Natural killer cell treated with Interleukin-12 subunit alpha and Interleukin-12 subunit beta and Interleukin-15 and Interleukin-18, amount 100 ng/mL, for 72 hours (primary cell): Measurements from ENCODE around the gene ADAMTS3. TPM values are rescaled to one million over a fixed set of nuclear protein-coding genes. Genes with fewer than 3 reads are reported as not detected.
A peak's percentile ranks its signal among the peaks of the same experiment; 100 is the strongest.

ENCODE experiments used
- ATAC-seq, 2 donors: fragments of 150-1000 bp; cut with Tn5 transposase in 1 of 2; sonication (Bioruptor Pico), chemical (Tn5 transposase) in 1 of 2; 2 replicates each; pipeline ENCODE4 v1.10.0; 2021
- DNase-seq: peaks from one replicate; pipeline ENCODE4 v3.0.0; 2022; ENCODE audit warnings: low spot score
- H3K27ac Mint-ChIP-seq, 2 donors: 1 replicate in 1 of 2; 2 replicates in 1 of 2; pipeline ENCODE4 v1.8.0; 2022; ENCODE audit warnings: mixed read lengths in 2 of 2, mild to moderate bottlenecking in 1 of 2, moderate library complexity in 1 of 2
- H3K27me3 Mint-ChIP-seq, 2 donors: 1 replicate in 1 of 2; 2 replicates in 1 of 2; pipeline ENCODE4 v1.8.0; 2022; ENCODE audit warnings: mixed read lengths in 2 of 2
- H3K36me3 Mint-ChIP-seq: one replicate; pipeline ENCODE4 v1.8.0; 2022; ENCODE audit warnings: mixed read lengths
- H3K4me1 Mint-ChIP-seq, 2 donors: 1 replicate in 1 of 2; 2 replicates in 1 of 2; pipeline ENCODE4 v1.8.0; 2022; ENCODE audit warnings: low read depth in 2 of 2, mixed read lengths in 2 of 2, mild to moderate bottlenecking in 1 of 2
- H3K4me3 Mint-ChIP-seq: one replicate; pipeline ENCODE4 v1.8.0; 2022; ENCODE audit warnings: mixed read lengths
- H3K9me3 Mint-ChIP-seq: 2 replicates; pipeline ENCODE4 v1.8.0; 2022; ENCODE audit warnings: mixed read lengths
- total RNA-seq, 2 donors: library from RNA; stranded (reverse); gene quantifications; one replicate each; pipeline ENCODE4 v1.2.3, GENCODE V29; 2022

Gene ADAMTS3
- total RNA-seq, 2 donors from 2014 or later = not detected

DNA sequence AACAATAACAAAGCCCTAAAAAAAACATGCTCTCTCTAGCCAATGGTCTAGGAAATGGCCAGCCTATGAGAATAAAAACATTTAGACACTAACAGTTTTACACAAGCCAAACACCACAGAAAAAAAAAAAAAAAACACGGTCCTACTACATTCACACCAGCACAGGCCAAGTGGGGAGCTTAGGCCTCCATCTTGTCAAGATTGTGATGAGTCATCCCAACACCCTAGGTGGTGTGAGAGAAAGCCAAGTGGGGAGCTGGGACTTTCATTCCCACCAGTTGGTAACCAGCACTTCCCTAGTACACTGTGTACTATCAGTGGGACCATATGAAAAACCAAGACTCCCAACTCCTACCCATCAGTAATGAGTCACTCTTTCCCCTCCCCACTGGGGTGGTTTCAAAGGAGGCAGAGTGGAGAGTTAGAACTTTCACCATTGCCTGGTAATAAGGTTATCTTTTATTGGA lies 95.6 kb downstream of the ADAMTS3 start:
- no peak for DNase-seq
- Mint-ChIP-seq H3K4me1 (no peaks in the 10 kb centered on the region), H3K36me3 (no peaks in the 10 kb centered on the region), H3K9me3 (peaks cover 10% of the 10 kb centered on the region), H3K4me3 (no peak overlapping the region), H3K27me3 (no peaks in the 10 kb centered on the region), H3K27ac (no peak overlapping the region)
- no peak for ATAC-seq

DNA sequence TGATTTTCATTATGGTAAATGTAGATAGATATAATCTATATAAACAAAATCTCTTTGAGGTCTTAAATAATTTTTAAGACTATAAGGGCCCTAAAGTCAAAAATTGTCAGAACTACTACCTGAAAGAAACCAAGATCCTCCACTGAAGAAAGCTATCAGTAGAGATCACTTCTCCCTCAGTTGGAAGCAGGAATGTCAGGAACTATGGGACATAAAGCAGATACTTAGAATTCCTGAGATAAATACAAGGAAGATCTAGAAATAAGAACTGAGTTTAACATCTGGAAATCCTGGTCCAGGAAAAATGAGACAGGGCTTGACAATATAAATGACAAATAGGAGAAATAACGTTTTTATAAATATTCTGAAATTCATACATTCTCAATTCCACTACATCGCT lies 97.2 kb downstream of the ADAMTS3 start:
- no peaks in the 10 kb centered on the region for H3K4me1 Mint-ChIP-seq
- H3K9me3 Mint-ChIP-seq = peaks cover 5% of the 10 kb centered on the region
- H3K4me3 Mint-ChIP-seq = no peak overlapping the region
- ATAC-seq (no peak), DNase-seq (no peak)
- no peak overlapping the region for H3K27ac Mint-ChIP-seq
- no peaks in the 10 kb centered on the region for H3K36me3 Mint-ChIP-seq
- H3K27me3 Mint-ChIP-seq = no peaks in the 10 kb centered on the region

DNA sequence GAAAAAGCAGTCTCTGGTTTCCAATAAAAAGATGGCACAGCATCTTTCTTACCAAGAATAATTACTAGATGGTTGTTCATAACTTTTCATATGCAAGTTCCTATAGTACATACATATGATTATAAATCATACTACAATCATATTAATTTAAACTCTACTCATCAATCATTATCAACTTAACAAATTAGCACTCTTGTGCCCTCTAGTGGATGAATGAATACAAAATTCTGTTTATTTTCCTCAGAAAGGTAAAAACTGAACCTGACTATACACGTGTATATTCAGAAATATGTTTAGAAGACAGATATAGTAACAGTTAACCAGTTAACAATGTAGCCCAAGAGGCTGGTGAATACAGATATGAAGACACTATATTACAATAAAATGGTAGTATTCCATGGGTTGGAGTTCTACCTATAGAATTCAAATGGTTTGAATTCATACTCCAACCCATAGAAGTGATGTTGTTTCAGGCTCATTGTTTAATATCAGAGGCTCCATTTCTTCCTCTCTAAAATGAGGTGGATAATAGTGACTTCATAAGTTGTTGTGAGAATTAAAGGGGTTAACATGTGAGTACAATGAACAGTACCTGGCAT lies 100.0 kb downstream of the ADAMTS3 start:
- no peaks in the 10 kb centered on the region for H3K4me1 Mint-ChIP-seq
- H3K27me3 Mint-ChIP-seq = no peaks in the 10 kb centered on the region
- no peaks in the 10 kb centered on the region for H3K36me3 Mint-ChIP-seq
- peaks cover 1% of the 10 kb centered on the region for H3K9me3 Mint-ChIP-seq
- H3K4me3 Mint-ChIP-seq = no peak overlapping the region
- DNase-seq = no peak
- H3K27ac Mint-ChIP-seq = no peak overlapping the region
- no peak for ATAC-seq

DNA sequence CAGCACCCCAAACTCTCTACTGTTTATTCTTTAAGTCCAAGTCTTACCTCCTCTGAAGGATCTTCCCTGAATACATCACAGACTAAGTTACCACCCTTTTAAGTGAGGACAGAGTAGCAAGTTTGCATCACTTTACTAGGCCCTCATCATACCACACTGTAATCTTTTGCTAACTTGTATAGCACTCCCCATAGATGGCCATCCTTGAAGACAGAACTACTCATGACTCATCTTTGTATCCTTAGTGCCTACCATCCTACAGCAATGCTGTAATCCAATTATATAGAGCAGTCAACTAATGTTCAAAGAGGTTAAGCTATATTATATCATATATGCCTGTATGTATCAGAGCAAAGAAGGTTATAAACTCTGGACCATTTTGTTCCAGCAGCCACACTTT lies 101.4 kb downstream of the ADAMTS3 start:
- DNase-seq = no peak
- Mint-ChIP-seq H3K27me3 (no peaks in the 10 kb centered on the region), H3K27ac (no peak overlapping the region), H3K4me1 (no peaks in the 10 kb centered on the region), H3K36me3 (no peaks in the 10 kb centered on the region), H3K4me3 (no peak overlapping the region), H3K9me3 (no peaks in the 10 kb centered on the region)
- ATAC-seq = peak in 1 of 2 donors; percentile 36

DNA sequence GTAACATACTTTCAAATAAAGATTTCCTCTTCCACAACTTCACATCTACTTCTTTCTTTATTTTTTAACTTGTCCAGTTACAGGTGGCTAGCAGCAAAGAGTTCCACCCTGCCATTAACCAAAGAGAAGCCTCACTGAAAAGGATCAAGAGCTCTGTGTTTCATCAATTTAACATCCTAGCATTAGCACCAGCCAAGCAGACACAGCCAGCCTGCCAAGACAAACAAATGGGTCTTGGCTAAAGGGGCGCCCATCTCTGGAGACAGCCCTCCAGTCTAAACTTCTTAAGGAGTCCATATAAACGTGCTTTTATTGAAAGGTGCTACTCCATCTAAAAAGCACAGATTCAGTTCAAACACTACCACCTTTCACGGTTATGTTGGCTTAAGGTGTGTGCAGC lies 105.3 kb downstream of the ADAMTS3 start:
- Mint-ChIP-seq H3K4me1 (no peaks in the 10 kb centered on the region), H3K4me3 (no peak overlapping the region), H3K27ac (no peak overlapping the region), H3K9me3 (no peaks in the 10 kb centered on the region), H3K36me3 (no peaks in the 10 kb centered on the region), H3K27me3 (no peaks in the 10 kb centered on the region)
- ATAC-seq (no peak), DNase-seq (no peak)

DNA sequence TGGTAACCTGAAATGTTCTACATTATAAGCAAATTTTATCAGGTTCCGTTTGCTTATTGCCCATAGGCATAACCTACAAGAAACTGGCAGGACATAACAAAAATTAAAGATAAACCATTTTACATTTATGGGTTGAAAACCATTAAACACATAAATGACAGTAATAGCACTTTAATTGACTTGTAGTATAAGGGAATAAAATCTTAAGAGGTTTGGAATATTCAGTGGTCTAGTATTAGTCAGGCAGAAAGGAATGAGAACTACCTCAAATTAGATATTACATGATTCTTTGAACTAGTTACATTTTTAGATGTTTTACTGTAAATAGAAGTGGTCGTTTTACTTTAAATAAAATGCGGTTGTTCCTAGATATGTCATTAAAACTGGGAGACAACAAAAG lies 111.9 kb downstream of the ADAMTS3 start:
- no peak for DNase-seq
- H3K9me3 Mint-ChIP-seq = no peaks in the 10 kb centered on the region
- no peak overlapping the region for H3K4me3 Mint-ChIP-seq
- no peaks in the 10 kb centered on the region for H3K4me1 Mint-ChIP-seq
- H3K27me3 Mint-ChIP-seq = no peaks in the 10 kb centered on the region
- no peaks in the 10 kb centered on the region for H3K36me3 Mint-ChIP-seq
- ATAC-seq = no peak
- no peak overlapping the region for H3K27ac Mint-ChIP-seq

DNA sequence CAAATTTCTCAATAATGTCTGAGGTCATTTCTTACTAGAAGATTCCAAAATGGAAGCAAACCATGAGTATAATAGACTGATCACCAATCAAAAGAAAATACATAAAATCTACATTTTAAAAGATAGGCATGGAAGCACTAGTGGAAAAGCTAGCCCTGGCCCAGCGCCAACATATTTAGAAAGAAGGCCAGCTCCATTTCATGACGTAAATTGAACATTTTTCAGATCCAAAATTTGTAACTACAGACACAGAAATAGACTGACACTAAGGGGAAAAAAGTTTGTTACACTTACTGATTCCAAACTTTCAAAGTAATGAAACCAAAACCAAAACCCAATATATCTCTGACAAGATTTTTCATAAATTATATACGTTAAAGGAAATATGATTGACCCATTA lies 117.7 kb downstream of the ADAMTS3 start:
- no peaks in the 10 kb centered on the region for H3K36me3 Mint-ChIP-seq
- H3K4me3 Mint-ChIP-seq = no peak overlapping the region
- H3K4me1 Mint-ChIP-seq = no peaks in the 10 kb centered on the region
- no peaks in the 10 kb centered on the region for H3K27me3 Mint-ChIP-seq
- DNase-seq = no peak
- no peak for ATAC-seq
- H3K27ac Mint-ChIP-seq = no peak overlapping the region
- no peaks in the 10 kb centered on the region for H3K9me3 Mint-ChIP-seq

DNA sequence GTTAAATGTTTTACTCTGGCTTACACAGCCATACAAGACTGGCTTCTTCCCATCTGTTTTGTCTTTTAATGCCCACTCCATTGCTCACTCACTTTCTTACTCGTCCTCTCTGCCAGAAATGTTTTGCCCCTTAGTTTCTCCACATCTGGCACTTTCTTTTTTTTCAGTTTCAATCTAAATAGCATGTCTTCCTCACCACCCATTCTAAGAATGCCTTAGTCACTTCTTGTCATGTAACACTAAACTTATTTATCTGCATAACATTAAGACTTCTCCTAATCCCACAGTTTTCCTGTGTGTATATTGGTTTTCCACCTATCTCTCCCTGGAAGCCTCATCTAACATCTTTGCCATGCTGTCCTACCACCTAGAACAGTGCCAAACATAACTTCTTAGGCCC lies 119.3 kb downstream of the ADAMTS3 start:
- no peak overlapping the region for H3K4me3 Mint-ChIP-seq
- no peaks in the 10 kb centered on the region for H3K4me1 Mint-ChIP-seq
- peaks cover 2% of the 10 kb centered on the region for H3K9me3 Mint-ChIP-seq
- no peak for ATAC-seq
- DNase-seq = no peak
- H3K27me3 Mint-ChIP-seq = no peaks in the 10 kb centered on the region
- H3K27ac Mint-ChIP-seq = no peak overlapping the region
- H3K36me3 Mint-ChIP-seq = no peaks in the 10 kb centered on the region

DNA sequence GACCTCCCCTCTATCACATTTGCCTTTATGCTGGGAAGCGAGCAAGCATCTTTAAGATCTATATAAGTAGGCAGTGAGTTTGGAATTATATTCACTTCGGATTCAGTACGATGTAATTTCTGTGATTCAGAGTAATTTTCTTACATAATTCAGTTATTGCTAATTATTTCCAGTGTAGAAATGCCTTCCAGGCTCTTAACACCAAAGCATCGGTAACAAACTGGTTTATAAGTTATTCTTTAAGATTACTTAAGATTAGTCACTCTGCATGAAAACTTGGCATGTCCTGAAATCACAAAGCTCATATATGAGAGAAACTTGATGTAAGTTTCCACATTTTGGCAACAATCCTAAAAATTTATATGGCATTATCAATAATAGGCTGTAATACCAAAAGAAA lies 120.8 kb downstream of the ADAMTS3 start:
- H3K4me1 Mint-ChIP-seq = no peaks in the 10 kb centered on the region
- H3K4me3 Mint-ChIP-seq = no peak overlapping the region
- DNase-seq = no peak
- no peak for ATAC-seq
- H3K9me3 Mint-ChIP-seq = peaks cover 2% of the 10 kb centered on the region
- H3K27ac Mint-ChIP-seq = no peak overlapping the region
- H3K27me3 Mint-ChIP-seq = no peaks in the 10 kb centered on the region
- H3K36me3 Mint-ChIP-seq = no peaks in the 10 kb centered on the region

DNA sequence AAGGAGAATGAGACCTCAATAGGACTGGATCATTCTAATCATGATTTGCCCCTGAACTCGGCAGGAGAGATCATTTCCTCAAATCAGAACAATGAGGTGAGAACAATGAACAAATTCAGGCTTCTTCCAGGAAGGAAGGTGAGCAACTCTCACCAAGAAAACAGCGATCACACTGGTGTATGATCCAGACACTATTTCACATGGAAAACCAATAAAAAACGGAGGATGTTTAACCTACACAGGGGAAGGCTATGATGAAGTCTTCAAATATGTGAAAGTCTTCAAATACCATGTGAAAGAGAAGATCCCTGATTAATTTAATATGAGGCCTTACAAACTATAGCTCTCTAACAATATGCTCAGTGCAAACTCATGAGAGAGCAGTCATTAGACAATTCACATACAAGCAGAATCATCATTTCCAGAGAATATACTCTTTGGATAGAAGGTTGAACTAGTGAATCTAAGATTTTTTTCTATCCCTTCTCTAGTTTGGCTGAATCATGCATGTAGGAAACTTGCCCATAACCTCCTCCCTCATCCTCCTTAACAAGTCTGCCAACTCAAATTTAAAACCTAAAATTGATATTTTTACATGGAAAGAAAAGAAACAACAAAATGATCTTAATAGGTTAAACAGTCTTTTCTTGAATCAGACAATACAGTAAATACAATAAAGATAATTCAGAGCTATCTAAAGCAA lies 122.5 kb downstream of the ADAMTS3 start:
- Mint-ChIP-seq H3K4me1 (no peaks in the 10 kb centered on the region), H3K36me3 (no peaks in the 10 kb centered on the region), H3K9me3 (peaks cover 4% of the 10 kb centered on the region), H3K27ac (no peak overlapping the region), H3K27me3 (no peaks in the 10 kb centered on the region), H3K4me3 (no peak overlapping the region)
- ATAC-seq (no peak), DNase-seq (no peak)

DNA sequence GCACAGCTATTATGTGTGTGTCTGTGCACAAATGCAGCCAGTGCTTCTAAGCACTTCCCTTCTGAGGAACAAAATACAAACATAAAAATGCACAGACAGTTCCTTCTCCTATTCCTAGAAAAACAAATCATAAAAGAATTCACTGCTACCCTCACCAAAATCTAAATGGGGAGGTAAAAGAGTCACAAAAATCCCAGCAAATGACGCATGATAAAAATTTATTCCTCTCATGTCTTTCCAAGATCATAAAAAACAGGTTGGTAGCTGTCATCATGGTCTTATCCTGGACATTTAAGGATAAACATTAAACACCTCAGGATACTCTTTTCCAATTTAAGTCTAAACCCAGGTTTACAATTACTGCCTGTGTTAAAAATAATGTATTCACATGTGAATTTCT lies 124.9 kb downstream of the ADAMTS3 start:
- H3K9me3 Mint-ChIP-seq = peaks cover 7% of the 10 kb centered on the region
- H3K36me3 Mint-ChIP-seq = no peaks in the 10 kb centered on the region
- no peak overlapping the region for H3K4me3 Mint-ChIP-seq
- ATAC-seq = no peak
- H3K27ac Mint-ChIP-seq = no peak overlapping the region
- no peaks in the 10 kb centered on the region for H3K27me3 Mint-ChIP-seq
- no peak for DNase-seq
- H3K4me1 Mint-ChIP-seq = no peaks in the 10 kb centered on the region

DNA sequence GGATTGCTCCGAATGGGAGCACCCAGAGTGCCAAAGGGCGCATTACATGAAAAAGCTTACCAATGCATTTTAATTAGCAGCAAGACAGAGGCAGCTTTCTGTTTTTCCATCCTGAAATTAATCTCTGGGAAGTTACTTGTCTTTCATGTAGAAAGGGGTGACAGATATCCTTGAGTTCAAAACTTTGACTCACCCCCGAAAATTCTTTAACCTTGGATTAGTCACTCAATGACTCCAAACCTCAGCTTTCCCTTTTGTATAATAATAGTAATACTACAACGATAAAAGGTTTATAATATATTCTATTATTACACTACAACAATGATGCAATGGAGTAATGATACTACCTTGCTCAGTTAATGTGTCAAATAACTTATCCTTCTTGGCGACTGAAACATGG lies 126.3 kb downstream of the ADAMTS3 start:
- no peaks in the 10 kb centered on the region for H3K36me3 Mint-ChIP-seq
- H3K27ac Mint-ChIP-seq = no peak overlapping the region
- H3K9me3 Mint-ChIP-seq = peaks cover 7% of the 10 kb centered on the region
- no peaks in the 10 kb centered on the region for H3K4me1 Mint-ChIP-seq
- no peaks in the 10 kb centered on the region for H3K27me3 Mint-ChIP-seq
- DNase-seq (no peak), ATAC-seq (no peak)
- no peak overlapping the region for H3K4me3 Mint-ChIP-seq

DNA sequence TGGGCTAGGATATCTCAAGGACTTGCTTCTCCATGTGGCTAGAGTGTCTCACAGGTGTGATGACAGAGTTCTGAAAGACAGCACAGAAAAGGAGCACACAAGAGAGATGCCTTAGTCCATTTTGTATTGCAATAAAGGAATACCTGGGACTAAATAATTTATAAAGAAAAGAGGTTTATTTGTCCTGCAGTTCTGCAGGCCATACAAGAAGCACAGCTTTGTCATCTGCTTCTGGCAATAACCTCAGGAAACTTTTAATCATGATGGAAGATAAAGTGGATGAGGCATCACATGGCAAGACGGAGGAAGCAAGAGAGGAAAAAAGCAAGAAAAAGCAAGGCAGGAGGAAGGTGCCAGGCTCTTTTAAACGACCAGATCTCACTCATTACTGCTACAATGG lies 126.9 kb downstream of the ADAMTS3 start:
- Mint-ChIP-seq H3K9me3 (peaks cover 7% of the 10 kb centered on the region), H3K36me3 (no peaks in the 10 kb centered on the region), H3K27me3 (no peaks in the 10 kb centered on the region), H3K4me1 (no peaks in the 10 kb centered on the region), H3K4me3 (no peak overlapping the region), H3K27ac (no peak overlapping the region)
- no peak for ATAC-seq
- no peak for DNase-seq

DNA sequence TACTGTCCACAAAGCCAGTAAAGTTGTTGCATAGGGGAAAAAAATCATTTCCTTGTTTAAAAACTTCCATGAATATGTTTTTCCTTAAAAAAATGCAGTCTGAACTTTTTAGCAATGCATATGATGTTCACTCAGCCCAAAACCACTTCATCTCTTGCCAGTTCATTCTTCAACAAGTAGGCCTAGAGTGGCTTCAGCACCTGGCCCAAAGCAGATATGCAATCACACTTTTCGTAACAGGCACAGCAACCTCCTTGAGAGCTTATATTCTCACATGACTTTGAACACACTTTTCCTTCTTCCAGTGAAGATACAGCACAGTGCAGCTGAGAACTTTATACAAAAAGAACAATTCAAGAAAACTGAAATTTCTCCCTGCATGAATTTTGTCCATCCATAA lies 128.6 kb downstream of the ADAMTS3 start:
- Mint-ChIP-seq H3K27ac (no peak overlapping the region), H3K27me3 (no peaks in the 10 kb centered on the region), H3K4me1 (no peaks in the 10 kb centered on the region), H3K4me3 (no peak overlapping the region), H3K36me3 (no peaks in the 10 kb centered on the region), H3K9me3 (peaks cover 7% of the 10 kb centered on the region)
- DNase-seq (no peak), ATAC-seq (no peak)

DNA sequence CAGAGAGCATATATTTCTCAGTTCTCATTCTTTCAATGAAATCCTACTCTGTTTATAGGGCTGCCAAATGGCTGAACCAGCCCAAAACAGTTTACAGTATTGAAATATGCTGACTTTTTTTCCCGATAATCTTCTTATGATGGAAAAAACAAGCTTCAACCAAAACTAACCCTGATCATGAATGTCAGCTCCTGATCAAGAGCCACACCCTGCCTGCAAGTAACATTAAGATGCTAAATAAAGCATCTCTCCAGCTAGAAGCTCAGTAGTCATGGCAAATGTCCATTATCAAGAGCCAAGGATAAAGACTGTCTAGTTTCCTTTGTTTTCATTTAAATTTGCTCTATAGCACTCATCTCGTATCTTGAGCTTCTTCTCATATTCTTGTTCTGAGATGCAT lies 136.0 kb downstream of the ADAMTS3 start:
- H3K27me3 Mint-ChIP-seq = no peaks in the 10 kb centered on the region
- ATAC-seq (no peak), DNase-seq (no peak)
- H3K4me3 Mint-ChIP-seq = no peak overlapping the region
- no peaks in the 10 kb centered on the region for H3K36me3 Mint-ChIP-seq
- no peaks in the 10 kb centered on the region for H3K4me1 Mint-ChIP-seq
- H3K9me3 Mint-ChIP-seq = peaks cover 6% of the 10 kb centered on the region
- H3K27ac Mint-ChIP-seq = no peak overlapping the region
